H1 (cell line): ENCODE results near the gene ANGEL2. TPM values are rescaled to one million over a fixed set of nuclear protein-coding genes. Genes with fewer than 3 reads are reported as not detected.

Source experiments
- CTCF ChIA-PET: fragments of 300-600 bp; sonication (Branson Sonifier 250); formaldehyde crosslinking; loops from one replicate; lab custom pipeline; 2021; ENCODE audit not compliant: partially characterized antibody; lab: Charles Lee
- POLR2A ChIA-PET: fragments of 300-600 bp; sonication (Branson Sonifier 250); formaldehyde crosslinking; loops from one replicate; lab custom pipeline; 2021; ENCODE audit warnings: inconsistent platforms; ENCODE audit not compliant: partially characterized antibody; lab: Charles Lee
- DNase-seq, 2 experiments: peaks; one replicate each; pipeline versions ENCODE4 v3.0.0 to v3.0.0-alpha.2; 2010 to 2022; ENCODE audit warnings: low spot score in 2 of 2, low read depth in 1 of 2, mixed read lengths in 1 of 2
- FAIRE-seq: peaks from 2 replicates; lab custom pipeline; 2011; peaks lifted over from hg19 to GRCh38; lab: Jason Lieb, UNC
- H2AFZ ChIP-seq: 2 replicates; pipeline ENCODE4 v1.8.1; 2012; ENCODE audit warnings: low read length, inconsistent platforms
- H2AK5ac ChIP-seq: 2 replicates; pipeline ENCODE4 v1.6.1; 2013; ENCODE audit warnings: low read depth, low read length
- H2BK120ac ChIP-seq: replicated peaks from 2 replicates; pipeline ENCODE3; 2013; ENCODE audit warnings: low read depth, low read length, inconsistent platforms
- H2BK12ac ChIP-seq: 2 replicates; pipeline ENCODE4 v1.6.1; 2013; ENCODE audit warnings: low read depth, low read length
- H2BK15ac ChIP-seq: 2 replicates; pipeline ENCODE4 v1.6.1; 2013; ENCODE audit warnings: low read length
- H2BK20ac ChIP-seq: 2 replicates; pipeline ENCODE4 v1.6.1; 2013; ENCODE audit warnings: low read length
- H2BK5ac ChIP-seq: 2 replicates; pipeline ENCODE4 v1.6.1; 2013; ENCODE audit warnings: low read depth, low read length
- H3K14ac ChIP-seq: 2 replicates; pipeline ENCODE4 v1.6.1; 2013; ENCODE audit warnings: inconsistent platforms; ENCODE audit not compliant: insufficient read length
- H3K18ac ChIP-seq: 2 replicates; pipeline ENCODE4 v1.6.1; 2013; ENCODE audit warnings: low read length; ENCODE audit errors: extremely low read depth
- H3K23ac ChIP-seq: 2 replicates; pipeline ENCODE4 v1.6.1; 2013; ENCODE audit warnings: inconsistent platforms; ENCODE audit not compliant: insufficient read length
- H3K23me2 ChIP-seq: 2 replicates; pipeline ENCODE4 v1.6.1; 2013; ENCODE audit warnings: low read depth, low read length
- H3K27ac ChIP-seq: 2 replicates; pipeline ENCODE4 v1.6.1; 2011; ENCODE audit warnings: low read depth, low read length, inconsistent platforms
- H3K27me3 ChIP-seq, 4 experiments: replicated peaks in 1 of 4; 1 replicate in 1 of 4; 2 replicates in 3 of 4; pipeline versions ENCODE4 v1.6.1 to v1.8.1; 2011 to 2013; ENCODE audit warnings: low read length in 3 of 4, mild to moderate bottlenecking in 3 of 4, inconsistent platforms in 2 of 4, mixed read lengths in 2 of 4, moderate library complexity in 1 of 4; ENCODE audit not compliant: control insufficient read depth in 3 of 4, insufficient read depth in 3 of 4; ENCODE audit errors: extremely low read depth in 1 of 4
- H3K36me3 ChIP-seq, 4 experiments: 2 replicates each; pipeline versions ENCODE4 v1.6.1 to v1.8.1; 2011 to 2013; ENCODE audit warnings: mild to moderate bottlenecking in 4 of 4, low read length in 3 of 4, moderate library complexity in 2 of 4, control low read depth in 1 of 4, inconsistent platforms in 1 of 4; ENCODE audit not compliant: insufficient read depth in 4 of 4, control insufficient read depth in 2 of 4
- H3K4ac ChIP-seq: replicated peaks from 2 replicates; pipeline ENCODE3; 2013; ENCODE audit warnings: low read length, low read depth, mixed read lengths, inconsistent platforms; ENCODE audit not compliant: insufficient read length
- H3K4me1 ChIP-seq, 4 experiments: replicated peaks in 1 of 4; 1 replicate in 1 of 4; 2 replicates in 3 of 4; pipeline versions ENCODE4 v1.6.1 to v1.8.1; 2011 to 2013; ENCODE audit warnings: low read length in 3 of 4, inconsistent platforms in 2 of 4, mixed read lengths in 1 of 4; ENCODE audit not compliant: insufficient read depth in 4 of 4, control insufficient read depth in 3 of 4
- H3K4me2 ChIP-seq, 2 experiments: 2 replicates each; pipeline versions ENCODE4 v1.6.1 to v1.8.1; 2011 to 2013; ENCODE audit warnings: low read depth in 2 of 2, low read length in 2 of 2, control low read depth in 1 of 2, inconsistent platforms in 1 of 2, mild to moderate bottlenecking in 1 of 2; ENCODE audit not compliant: insufficient read depth in 1 of 2
- H3K4me3 ChIP-seq, 4 experiments: fragments of 200-600, 300-600 bp in 1 of 4; sonication (generic), shearing (Covaris generic), sonication (Bioruptor Twin) in 1 of 4; 2 replicates each; pipeline versions ENCODE4 v1.5.1 to v1.8.1; 2011 to 2016; ENCODE audit warnings: low read length in 4 of 4, low read depth in 3 of 4, control low read depth in 2 of 4, inconsistent platforms in 2 of 4, mild to moderate bottlenecking in 2 of 4, mixed read lengths in 1 of 4, moderate library complexity in 1 of 4; ENCODE audit not compliant: insufficient read depth in 2 of 4; ENCODE audit errors: extremely low read depth in 1 of 4
- H3K56ac ChIP-seq: replicated peaks from 2 replicates; pipeline ENCODE3; 2013; ENCODE audit warnings: low read depth, mild to moderate bottlenecking, mixed read lengths, low read length, inconsistent platforms; ENCODE audit not compliant: insufficient read length
- H3K79me1 ChIP-seq: 2 replicates; pipeline ENCODE4 v1.6.1; 2013; ENCODE audit warnings: low read depth, low read length, control low read depth
- H3K79me2 ChIP-seq, 2 experiments: 2 replicates each; pipeline versions ENCODE4 v1.6.1 to v1.8.1; 2012 to 2013; ENCODE audit warnings: low read length in 2 of 2, mild to moderate bottlenecking in 2 of 2, inconsistent platforms in 1 of 2; ENCODE audit not compliant: insufficient read depth in 2 of 2, control insufficient read depth in 1 of 2
- H3K9ac ChIP-seq, 4 experiments: replicated peaks in 1 of 4; 1 replicate in 1 of 4; 2 replicates in 3 of 4; pipeline versions ENCODE4 v1.6.1 to v1.8.1; 2011 to 2013; ENCODE audit warnings: low read depth in 3 of 4, low read length in 3 of 4, control low read depth in 2 of 4, mild to moderate bottlenecking in 2 of 4, moderate library complexity in 2 of 4, inconsistent platforms in 1 of 4; ENCODE audit errors: extremely low read depth in 1 of 4
- H3K9me3 ChIP-seq, 2 experiments: 2 replicates each; pipeline versions ENCODE4 v1.6.1 to v1.8.1; 2012 to 2013; ENCODE audit warnings: mild to moderate bottlenecking in 2 of 2, moderate library complexity in 2 of 2, control low read depth in 1 of 2, inconsistent platforms in 1 of 2, low read depth in 1 of 2, low read length in 1 of 2, mixed read lengths in 1 of 2; ENCODE audit not compliant: insufficient read depth in 2 of 2
- H4K20me1 ChIP-seq, 2 experiments: replicated peaks in 1 of 2; 2 replicates each; pipeline versions ENCODE3 to v1.8.1; 2011 to 2013; ENCODE audit warnings: inconsistent platforms in 2 of 2, low read length in 2 of 2, mild to moderate bottlenecking in 1 of 2; ENCODE audit not compliant: insufficient read depth in 2 of 2, control insufficient read depth in 1 of 2
- H4K5ac ChIP-seq: 2 replicates; pipeline ENCODE4 v1.6.1; 2013; ENCODE audit warnings: low read length, low read depth, mixed read lengths, inconsistent platforms; ENCODE audit not compliant: insufficient read length
- H4K8ac ChIP-seq: 2 replicates; pipeline ENCODE4 v1.8.0; 2013; ENCODE audit warnings: mild to moderate bottlenecking, moderate library complexity, low read length, inconsistent platforms; ENCODE audit not compliant: insufficient read depth; ENCODE audit errors: extremely low read depth
- H4K91ac ChIP-seq: replicated peaks from 2 replicates; pipeline ENCODE3; 2013; ENCODE audit warnings: low read length, mixed read lengths, inconsistent platforms; ENCODE audit not compliant: insufficient read length
- POLR2A ChIP-seq, 2 experiments: IDR thresholded peaks; 1 replicate in 1 of 2; 2 replicates in 1 of 2; pipeline ENCODE4 v1.6.1; 2011; ENCODE audit warnings: low read depth in 2 of 2, low read length in 2 of 2, mild to moderate bottlenecking in 2 of 2; ENCODE audit errors: control extremely low read depth in 1 of 2
- RAD21 ChIP-seq, 2 experiments: IDR thresholded peaks in 1 of 2; conservative IDR thresholded peaks in 1 of 2; 2 replicates each; pipeline ENCODE4 v1.6.1; 2011; ENCODE audit warnings: low read depth in 2 of 2, low read length in 2 of 2, improper control_type of control experiment in 1 of 2, inconsistent platforms in 1 of 2, mild to moderate bottlenecking in 1 of 2, moderate library complexity in 1 of 2
- SIRT6 ChIP-seq: IDR thresholded peaks from one replicate; pipeline ENCODE4 v1.7.1; 2012; ENCODE audit warnings: low read length, inconsistent platforms
- polyA plus RNA-seq, 7 experiments: library from polyadenylated mRNA; depleted of rRNA in 3 of 7; stranded (reverse) in 5 of 7; unstranded in 2 of 7; fragments of >200 nt in 5 of 7; fragments of 200-250 nt in 2 of 7; gene quantifications; 1 replicate in 5 of 7; 2 replicates in 1 of 7; 4 replicates in 1 of 7; pipeline versions ENCODE4 v1.2.1 to v1.2.3, GENCODE V29; 2011 to 2013; ENCODE audit warnings: missing spikeins in 2 of 7, mixed read lengths in 2 of 7
- total RNA-seq: library from RNA; stranded (reverse); fragmentation: NEBNext Ultra II Directional; extraction: Animal tissue kit (Norgen Biotek cat#: 25700); gene quantifications from 2 replicates; pipeline ENCODE4 v1.2.1, GENCODE V29; 2021

The ANGEL2 gene
- total and polyA plus RNA-seq, 2 of the 8 experiments (the other 6 are each of a cell fraction or from before 2014, with no cell fraction given) = 18.1 to 39.9 TPM

- Histone ChIP-seq H3K9me3 (no peaks in the 10 kb centered on the region), H3K18ac (no peak overlapping the region), H3K23ac (no peak overlapping the region), H3K27ac (no peak overlapping the region), H3K56ac (no peak overlapping the region), H3K79me1 (no peaks in the 10 kb centered on the region; the same call in 1 of the 2 replicates), H3K36me3 (no peaks in the 10 kb centered on the region), H3K23me2 (no peaks in the 10 kb centered on the region; the same call in 1 of the 2 replicates), H2AK5ac (no peak overlapping the region), H4K20me1 (no peaks in the 10 kb centered on the region), H4K5ac (no peak overlapping the region), H4K91ac (no peak overlapping the region), H2BK12ac (no peak overlapping the region), H2BK120ac (no peak overlapping the region), H2AFZ (no peak overlapping the region), H3K4ac (no peak overlapping the region), H2BK5ac (no peak overlapping the region), H3K14ac (no peak overlapping the region), H3K4me2 (no peak overlapping the region), H3K27me3 (no peaks in the 10 kb centered on the region; a peak in 1 of 7 replicates), H3K4me1 (peaks cover 0 to 9% (median 2%) of the 10 kb centered on the region in 4 experiments; a peak in 2 of 7 replicates), H2BK20ac (no peak overlapping the region), H2BK15ac (no peak overlapping the region), H3K4me3 (no peak overlapping the region), H4K8ac (no peak overlapping the region), H3K79me2 (peaks cover 0 to 57% of the 10 kb centered on the region in 2 experiments; a peak in 2 of 4 replicates), H3K9ac (no peak overlapping the region)
- TF ChIP-seq SIRT6 (no peak), RAD21 (IDR thresholded peaks at IDR 0.05 in 1 of 2, conservative IDR thresholded peaks at IDR 0.05 in 1 of 2; ENCODE audit: low read depth in 2 of 2, low read length in 2 of 2) (no peak), POLR2A (IDR thresholded peaks at IDR 0.05; ENCODE audit: control extremely low read depth in 1 of 2, low read depth in 2 of 2, low read length in 2 of 2) (no peak)
- ChIA-PET POLR2A (no interaction called here), CTCF (interaction anchor here (1.2 kb wide), 1 partner anchor 8 kb away, joined by 3 read pairs; no protein-coding TSS in a partner anchor)
- DNase-seq (no peak), FAIRE-seq (no peak)
Measured at GRCh38 chr1:213054733-213055591, 39.3 kb upstream of the ANGEL2 start.
